ENCODE results near the gene OLFML2B. TPM values are rescaled to one million over a fixed set of nuclear protein-coding genes. Genes with fewer than 3 reads are reported as not detected.

OLFML2B gene
- total and polyA plus RNA-seq, 2 experiments from 2014 or later: 1.2 to 2.9 TPM

DNA sequence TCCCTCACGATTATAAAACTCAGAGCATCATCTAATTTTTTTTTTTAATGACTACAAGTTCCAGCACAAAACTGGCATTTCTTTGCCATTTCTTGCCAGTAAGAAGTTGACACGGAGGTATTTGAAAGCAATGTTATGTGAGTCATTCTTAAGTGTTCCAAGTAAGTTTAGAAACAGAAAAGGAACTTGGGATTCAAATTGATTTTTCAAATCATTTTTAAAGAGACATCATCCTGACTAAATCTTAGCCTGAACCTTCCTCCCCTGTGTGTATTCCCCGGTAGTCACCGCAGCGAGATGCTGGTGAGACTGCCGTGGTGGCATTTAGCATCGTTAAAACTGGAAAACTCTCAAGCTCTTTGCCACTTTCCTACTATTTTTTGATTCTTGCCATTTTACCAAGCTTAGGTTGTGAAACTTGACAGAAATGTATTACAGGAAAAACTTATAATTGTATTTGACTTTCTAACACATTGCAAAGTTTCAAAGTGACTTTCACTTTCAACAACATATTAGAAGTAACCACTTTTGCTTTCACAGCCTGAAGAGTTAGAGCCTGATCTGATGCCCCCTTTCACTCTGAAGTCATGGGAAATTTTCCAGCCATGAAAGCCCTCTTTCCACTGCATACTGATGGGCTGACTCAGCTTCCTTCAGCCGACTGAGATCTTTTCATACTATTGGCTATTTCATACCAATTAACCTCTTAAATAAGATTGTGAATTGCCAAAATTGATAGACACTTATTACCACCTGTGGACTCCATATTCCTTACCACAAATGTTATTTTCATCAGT lies 61.4 kb downstream of the OLFML2B start:
- TF ChIP-seq EZH2phosphoT487 (IDR thresholded peaks at IDR 0.05; ENCODE audit: low read depth, severe bottlenecking, unreplicated experiment): no peak
- no peak for TF ChIP-seq CTCF (IDR thresholded peaks at IDR 0.05; ENCODE audit: poor library complexity)
- TF ChIP-seq EZH2 (IDR thresholded peaks at IDR 0.05; ENCODE audit: borderline replicate concordance): no peak
- no peaks in the 10 kb centered on the region for H4K20me1 ChIP-seq (ENCODE audit: insufficient read depth, poor library complexity, severe bottlenecking)
- no peaks in the 10 kb centered on the region for H3K9me3 ChIP-seq (ENCODE audit: low read depth)
- no peak for DNase-seq (ENCODE audit: low spot score)
- 76% methylated on average over 8 of the region's 8 CpGs for WGBS (ENCODE audit: low lambda C conversion rate, missing lambda C conversion rate)
- no peaks in the 10 kb centered on the region for H3K4me1 ChIP-seq (ENCODE audit: insufficient read depth)
- H3K4me2 ChIP-seq: no peak overlapping the region
- no peak overlapping the region for H2AFZ ChIP-seq
- H3K27me3 ChIP-seq: no peaks in the 10 kb centered on the region
- no peaks in the 10 kb centered on the region for H3K36me3 ChIP-seq (replicated peaks; ENCODE audit: insufficient read depth, low read depth)
- H3K9me2 ChIP-seq (replicated peaks; ENCODE audit: insufficient read depth): no peaks in the 10 kb centered on the region
- H3K79me2 ChIP-seq: no peaks in the 10 kb centered on the region
- no peak overlapping the region for H3K4me3 ChIP-seq
- H3K27ac ChIP-seq: no peak overlapping the region

GRCh38 chr1:161958425-161958824 lies 65.2 kb downstream of the OLFML2B start:
- Histone ChIP-seq H2AFZ (no peak overlapping the region), H3K9me3 (ENCODE audit: low read depth) (no peaks in the 10 kb centered on the region), H3K4me2 (no peak overlapping the region), H3K36me3 (replicated peaks; ENCODE audit: insufficient read depth, low read depth) (no peaks in the 10 kb centered on the region), H3K27me3 (no peaks in the 10 kb centered on the region), H3K27ac (no peak overlapping the region), H4K20me1 (ENCODE audit: insufficient read depth, poor library complexity, severe bottlenecking) (no peaks in the 10 kb centered on the region), H3K4me1 (ENCODE audit: insufficient read depth) (no peaks in the 10 kb centered on the region), H3K79me2 (no peaks in the 10 kb centered on the region), H3K4me3 (no peak overlapping the region), H3K9me2 (replicated peaks; ENCODE audit: insufficient read depth) (no peaks in the 10 kb centered on the region)
- TF ChIP-seq EZH2 (IDR thresholded peaks at IDR 0.05; ENCODE audit: borderline replicate concordance) (no peak), EZH2phosphoT487 (IDR thresholded peaks at IDR 0.05; ENCODE audit: low read depth, severe bottlenecking, unreplicated experiment) (no peak), CTCF (IDR thresholded peaks at IDR 0.05; ENCODE audit: poor library complexity) (no peak)
- WGBS (ENCODE audit: low lambda C conversion rate, missing lambda C conversion rate): 75% methylated on average over 7 of the region's 7 CpGs
- DNase-seq (ENCODE audit: low spot score): no peak

GRCh38 chr1:161956930-161957329 lies 66.7 kb downstream of the OLFML2B start:
- Histone ChIP-seq H3K27me3 (no peaks in the 10 kb centered on the region), H3K4me1 (ENCODE audit: insufficient read depth) (no peaks in the 10 kb centered on the region), H3K27ac (no peak overlapping the region), H2AFZ (no peak overlapping the region), H3K36me3 (replicated peaks; ENCODE audit: insufficient read depth, low read depth) (no peaks in the 10 kb centered on the region), H3K4me3 (no peak overlapping the region), H3K9me2 (replicated peaks; ENCODE audit: insufficient read depth) (no peaks in the 10 kb centered on the region), H3K4me2 (no peak overlapping the region), H4K20me1 (ENCODE audit: insufficient read depth, poor library complexity, severe bottlenecking) (no peaks in the 10 kb centered on the region), H3K9me3 (ENCODE audit: low read depth) (no peaks in the 10 kb centered on the region), H3K79me2 (no peaks in the 10 kb centered on the region)
- TF ChIP-seq CTCF (IDR thresholded peaks at IDR 0.05; ENCODE audit: poor library complexity): no peak
- TF ChIP-seq EZH2phosphoT487 (IDR thresholded peaks at IDR 0.05; ENCODE audit: low read depth, severe bottlenecking, unreplicated experiment): no peak
- TF ChIP-seq EZH2 (IDR thresholded peaks at IDR 0.05; ENCODE audit: borderline replicate concordance): no peak
- DNase-seq (ENCODE audit: low spot score): no peak
- WGBS (ENCODE audit: low lambda C conversion rate, missing lambda C conversion rate): 86% methylated on average over 3 of the region's 3 CpGs

Measured in hepatocyte (in vitro differentiated cells).